ENCODE results near the gene DSCAM.

The DSCAM gene

GRCh38 chr21:40244981-40245380, 602.0 kb downstream of the DSCAM start:
- Histone ChIP-seq H3K27ac (no peak overlapping the region), H3K27me3 (replicated peaks) (no peaks in the 10 kb centered on the region), H3K36me3 (replicated peaks) (no peaks in the 10 kb centered on the region), H3K4me3 (ENCODE audit: low read depth, low read length) (no peak overlapping the region)
- no peak for TF ChIP-seq CTCF (IDR thresholded peaks at IDR 0.05; ENCODE audit: low read depth, low read length, missing control alignments)
- in situ Hi-C loops (cut with HindIII; ENCODE audit: low pct_ligation_motif_present, low sequenced_read_pairs) = no loop called here
- DNase-seq = no peak

- Histone ChIP-seq H3K27me3 (replicated peaks) (no peaks in the 10 kb centered on the region), H3K4me3 (ENCODE audit: low read depth, low read length) (no peak overlapping the region), H3K36me3 (replicated peaks) (no peaks in the 10 kb centered on the region), H3K27ac (no peak overlapping the region)
- DNase-seq = no peak
- in situ Hi-C loops (cut with HindIII; ENCODE audit: low pct_ligation_motif_present, low sequenced_read_pairs) = no loop called here
- TF ChIP-seq CTCF (IDR thresholded peaks at IDR 0.05; ENCODE audit: low read depth, low read length, missing control alignments) = no peak
Measured at GRCh38 chr21:40243685-40244084, 603.3 kb downstream of the DSCAM start.

GRCh38 chr21:40242586-40243265, 604.2 kb downstream of the DSCAM start:
- in situ Hi-C loops (cut with HindIII; ENCODE audit: low pct_ligation_motif_present, low sequenced_read_pairs) = no loop called here
- no peak overlapping the region for H3K27ac ChIP-seq
- no peak for TF ChIP-seq CTCF (IDR thresholded peaks at IDR 0.05; ENCODE audit: low read depth, low read length, missing control alignments)

GRCh38 chr21:40235528-40235927, 611.4 kb downstream of the DSCAM start:
- no peak overlapping the region for H3K27ac ChIP-seq
- in situ Hi-C loops (cut with HindIII; ENCODE audit: low pct_ligation_motif_present, low sequenced_read_pairs) = no loop called here
- TF ChIP-seq CTCF (IDR thresholded peaks at IDR 0.05; ENCODE audit: low read depth, low read length, missing control alignments) = no peak
- no peaks in the 10 kb centered on the region for H3K36me3 ChIP-seq (replicated peaks)
- H3K4me3 ChIP-seq (ENCODE audit: low read depth, low read length) = no peak overlapping the region
- no peak for DNase-seq
- no peaks in the 10 kb centered on the region for H3K27me3 ChIP-seq (replicated peaks)

More at GRCh38 chr21:40242586-40243265, 604.2 kb downstream of the DSCAM start:
- DNase-seq = no peak
- Histone ChIP-seq H3K36me3 (replicated peaks) (no peaks in the 10 kb centered on the region), H3K4me3 (ENCODE audit: low read depth, low read length) (no peak overlapping the region), H3K27me3 (replicated peaks) (no peaks in the 10 kb centered on the region)

- Histone ChIP-seq H3K4me3 (ENCODE audit: low read depth, low read length) (no peak overlapping the region), H3K27ac (no peak overlapping the region), H3K36me3 (replicated peaks) (no peaks in the 10 kb centered on the region), H3K27me3 (replicated peaks) (no peaks in the 10 kb centered on the region)
- TF ChIP-seq CTCF (IDR thresholded peaks at IDR 0.05; ENCODE audit: low read depth, low read length, missing control alignments) = no peak
- DNase-seq = no peak
- in situ Hi-C loops (cut with HindIII; ENCODE audit: low pct_ligation_motif_present, low sequenced_read_pairs) = no loop called here
Measured at GRCh38 chr21:40231979-40232378, 615.0 kb downstream of the DSCAM start.

- H3K36me3 ChIP-seq (replicated peaks) = no peaks in the 10 kb centered on the region
- H3K27me3 ChIP-seq (replicated peaks) = no peaks in the 10 kb centered on the region
- in situ Hi-C loops (cut with HindIII; ENCODE audit: low pct_ligation_motif_present, low sequenced_read_pairs) = no loop called here
- no peak for DNase-seq
- no peak for TF ChIP-seq CTCF (IDR thresholded peaks at IDR 0.05; ENCODE audit: low read depth, low read length, missing control alignments)
- no peak overlapping the region for H3K27ac ChIP-seq
- no peak overlapping the region for H3K4me3 ChIP-seq (ENCODE audit: low read depth, low read length)
Measured at GRCh38 chr21:40227096-40227495, 619.9 kb downstream of the DSCAM start.
